NCI-H2107 (cell line): ENCODE measurements around the gene SLIT3.

Experiments used
- DNase-seq: peaks from one replicate; lab custom pipeline; 2025; lab: John Stamatoyannopoulos, UW

Gene SLIT3

GRCh38 chr5:168960497-168960896 is 340.4 kb downstream of the SLIT3 start:
- DNase-seq, result no peak

GRCh38 chr5:168953351-168953750 is 347.6 kb downstream of the SLIT3 start:
- no peak for DNase-seq

GRCh38 chr5:168952196-168952595 is 348.7 kb downstream of the SLIT3 start:
- no peak for DNase-seq

GRCh38 chr5:168951769-168952168 is 349.2 kb downstream of the SLIT3 start:
- DNase-seq, result no peak

GRCh38 chr5:168951356-168951755 is 349.6 kb downstream of the SLIT3 start:
- no peak for DNase-seq

- no peak for DNase-seq
Measured at GRCh38 chr5:168950241-168950951, 350.5 kb downstream of the SLIT3 start.

- DNase-seq, result no peak
Measured at GRCh38 chr5:168948746-168949145, 352.2 kb downstream of the SLIT3 start.

GRCh38 chr5:168947212-168947868 is 353.6 kb downstream of the SLIT3 start:
- no peak for DNase-seq

- no peak for DNase-seq
Measured at GRCh38 chr5:168946363-168946762, 354.6 kb downstream of the SLIT3 start.

- no peak for DNase-seq
Measured at GRCh38 chr5:168944004-168944403, 356.9 kb downstream of the SLIT3 start.

- no peak for DNase-seq
Measured at GRCh38 chr5:168943091-168943884, 357.7 kb downstream of the SLIT3 start.

GRCh38 chr5:168941901-168942300 is 359.0 kb downstream of the SLIT3 start:
- DNase-seq, result no peak

GRCh38 chr5:168940712-168941111 is 360.2 kb downstream of the SLIT3 start:
- DNase-seq, result no peak

- DNase-seq, result no peak
Measured at GRCh38 chr5:168939887-168940544, 360.9 kb downstream of the SLIT3 start.

GRCh38 chr5:168939156-168939800 is 361.7 kb downstream of the SLIT3 start:
- DNase-seq, result no peak

GRCh38 chr5:168936511-168936910 is 364.4 kb downstream of the SLIT3 start:
- no peak for DNase-seq

- DNase-seq, result no peak
Measured at GRCh38 chr5:168935183-168935582, 365.8 kb downstream of the SLIT3 start.

- DNase-seq, result no peak
Measured at GRCh38 chr5:168934169-168934568, 366.8 kb downstream of the SLIT3 start.

- DNase-seq, result no peak
Measured at GRCh38 chr5:168932400-168933189, 368.3 kb downstream of the SLIT3 start.

GRCh38 chr5:168931638-168932345 is 369.1 kb downstream of the SLIT3 start:
- DNase-seq, result no peak
